Heart right ventricle (tissue), 16 donors: ENCODE results near the gene ZNF780A. TPM values are rescaled to one million over a fixed set of nuclear protein-coding genes. Genes with fewer than 3 reads are reported as not detected.

ENCODE experiments used
- ATAC-seq, 8 donors: fragments of 200-7000 bp; cut with Tn5 transposase; one replicate each; pipeline ENCODE4 v1.9.1; 2020; ENCODE audit warnings: mild to moderate bottlenecking in 8 of 8, moderate library complexity in 8 of 8, moderate number of reproducible peaks in 1 of 8
- DNase-seq, 2 donors: peaks; one replicate each; pipeline ENCODE4 v3.0.0-alpha.2; 2020
- H3K27ac ChIP-seq, 10 donors: fragments of 200-600 bp; sonication (generic) in 2 of 10; one replicate each; pipeline versions ENCODE4 v1.5.0 to v1.8.0; 2020 to 2022; ENCODE audit warnings: mild to moderate bottlenecking in 3 of 10
- H3K27me3 ChIP-seq, 7 donors: fragments of 200-600 bp; one replicate each; pipeline ENCODE4 v1.8.0; 2021 to 2022; ENCODE audit warnings: mild to moderate bottlenecking in 2 of 7
- H3K36me3 ChIP-seq, 9 donors: fragments of 200-600 bp; sonication (generic) in 1 of 9; one replicate each; pipeline versions ENCODE4 v1.5.0 to v1.8.0; 2020 to 2022; ENCODE audit warnings: mild to moderate bottlenecking in 2 of 9
- H3K4me1 ChIP-seq, 9 donors: fragments of 200-600 bp; sonication (generic) in 1 of 9; one replicate each; pipeline versions ENCODE4 v1.5.0 to v1.8.0; 2020 to 2022; ENCODE audit warnings: mild to moderate bottlenecking in 4 of 9
- H3K4me3 ChIP-seq, 10 donors: fragments of 200-600 bp; sonication (generic) in 2 of 10; one replicate each; pipeline versions ENCODE4 v1.5.0 to v1.8.0; 2020 to 2022; ENCODE audit warnings: mild to moderate bottlenecking in 7 of 10, moderate library complexity in 2 of 10
- H3K9me3 ChIP-seq, 11 donors: fragments of 200-600 bp in 10 of 11; sonication (generic) in 2 of 11; one replicate each; pipeline versions ENCODE4 v1.5.0 to v1.8.0; 2013 to 2022; ENCODE audit warnings: mild to moderate bottlenecking in 2 of 11, control low read depth in 1 of 11, moderate library complexity in 1 of 11
- WGBS, 2 donors: extraction: QIAGEN DNeasy Blood & Tissue Kit; methylation state at CpG; one replicate each; pipeline ENCODE4 v1.1.7; 2013; ENCODE audit warnings: inconsistent platforms in 1 of 2; 5-methylcytosine and 5-hydroxymethylcytosine counted together
- intact Hi-C, 10 donors: fragments of 100-400 bp; cut with DNase I; formaldehyde crosslinking; loops; one replicate each; pipeline versions ENCODE4 v1.11.1 to v1.14.2; 2022
- polyA plus RNA-seq, 2 donors: library from polyadenylated mRNA; stranded (reverse); fragments of 200-250 nt; gene quantifications; one replicate each; pipeline ENCODE4 v1.2.3, GENCODE V29; 2013
- total RNA-seq, 10 donors: library from RNA; stranded (reverse); fragmentation: NEBNext Ultra II Directional in 3 of 10; extraction: Animal tissue kit (Norgen Biotek cat#: 25700) in 3 of 10; gene quantifications; one replicate each; pipeline versions ENCODE4 v1.2.1 to v1.2.4, GENCODE V29; 2021 to 2023
- TF ChIP-seq, protein P1 (sequence below), 9 donors: fragments of 200-600 bp; sonication (generic) in 2 of 9; IDR thresholded peaks; one replicate each; pipeline versions ENCODE4 v1.5.0 to v1.8.0; 2021 to 2022; ENCODE audit warnings: antibody characterized with exemption in 9 of 9, mild to moderate bottlenecking in 5 of 9, moderate library complexity in 1 of 9
- donor health status: Arrhythmogenic right ventricular cardiomyopathy.
- donor health status: ischemic (EF 13 %, LVEDD 7.1; RV severe dilation, severe dysfunction).
- donor health status: healthy with polysubstance abuse.
- donor health status: DM: no; HTN: yes; CAD: no.
- donor health status: DM: no; HTN: no; CAD: no.
- donor health status: ischemic (EF 25% LVEDD 6.9; RV normal size, moderate dysfunction).
- donor health status: ischemic (EF 25% LVEDD 5.7; RV mildly dilated, moderate dysfunction).
- donor health status: healthy.
- donor health status: DM: yes; HTN: yes; CAD: no.
- donor health status: Ischemic cardiomyopathy.
- donor health status: ischemic (EF 35%, LVEDD 5.7; RV mildly dilated, moderate dysfunction).
- donor health status: nonischemic (EF 11% LVEDD 7.7; RV severe dilation, severe dysfunction).
- donor health status: DM: yes; HTN: yes; CAD: no.
- donor health status: PGD.
- donor health status: ischemic (EF 29% LVEDD 5.4; RV normal size, mild dysfunction).
- donor health status: nonischemic (EF 23%, LVEDD 6.1; RV moderate dilation, normal function).

The ZNF780A gene
- total and polyA plus RNA-seq, 12 donors = 5.5 to 19.4 (median 11.8) TPM

DNA sequence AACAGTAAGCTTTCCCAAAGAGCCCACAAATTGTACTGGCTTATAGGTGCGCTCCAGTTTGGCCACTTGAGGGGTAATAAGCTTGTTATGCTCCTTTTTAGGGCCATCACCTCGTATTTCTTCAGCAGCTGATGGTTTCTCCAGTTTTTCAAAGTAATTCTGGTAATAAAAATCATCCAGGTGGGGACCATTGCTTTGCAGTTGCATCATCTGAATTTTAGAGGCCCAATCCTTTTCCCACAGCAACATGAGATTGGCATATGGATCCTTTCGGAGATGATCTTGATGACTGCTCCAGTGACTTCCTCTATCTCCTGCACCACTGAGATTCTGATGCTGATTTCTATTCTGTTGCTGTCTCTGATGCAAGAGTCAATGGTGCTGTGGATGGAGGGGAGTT is 66.8 kb downstream of the ZNF780A start:
- no peak overlapping the region for H3K4me3 ChIP-seq
- H3K9me3 ChIP-seq = peaks cover 2 to 100% (median 68%) of the 10 kb centered on the region in 11 donors
- H3K27ac ChIP-seq = no peak overlapping the region
- no peaks in the 10 kb centered on the region for H3K4me1 ChIP-seq
- TF ChIP-seq, protein P1, sequence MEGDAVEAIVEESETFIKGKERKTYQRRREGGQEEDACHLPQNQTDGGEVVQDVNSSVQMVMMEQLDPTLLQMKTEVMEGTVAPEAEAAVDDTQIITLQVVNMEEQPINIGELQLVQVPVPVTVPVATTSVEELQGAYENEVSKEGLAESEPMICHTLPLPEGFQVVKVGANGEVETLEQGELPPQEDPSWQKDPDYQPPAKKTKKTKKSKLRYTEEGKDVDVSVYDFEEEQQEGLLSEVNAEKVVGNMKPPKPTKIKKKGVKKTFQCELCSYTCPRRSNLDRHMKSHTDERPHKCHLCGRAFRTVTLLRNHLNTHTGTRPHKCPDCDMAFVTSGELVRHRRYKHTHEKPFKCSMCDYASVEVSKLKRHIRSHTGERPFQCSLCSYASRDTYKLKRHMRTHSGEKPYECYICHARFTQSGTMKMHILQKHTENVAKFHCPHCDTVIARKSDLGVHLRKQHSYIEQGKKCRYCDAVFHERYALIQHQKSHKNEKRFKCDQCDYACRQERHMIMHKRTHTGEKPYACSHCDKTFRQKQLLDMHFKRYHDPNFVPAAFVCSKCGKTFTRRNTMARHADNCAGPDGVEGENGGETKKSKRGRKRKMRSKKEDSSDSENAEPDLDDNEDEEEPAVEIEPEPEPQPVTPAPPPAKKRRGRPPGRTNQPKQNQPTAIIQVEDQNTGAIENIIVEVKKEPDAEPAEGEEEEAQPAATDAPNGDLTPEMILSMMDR (IDR thresholded peaks at IDR 0.05) = no peak
- intact Hi-C loops = no loop called here
- ATAC-seq (no peak), DNase-seq (no peak)
- peaks cover 0 to 17% (median 0%) of the 10 kb centered on the region in 9 donors for H3K36me3 ChIP-seq
- WGBS, 2 donors = 92% methylated on average over 3 of the region's 3 CpGs
- no peaks in the 10 kb centered on the region for H3K27me3 ChIP-seq

Other genes with a start within 250 kb of the ZNF780A start
- gene FBL, start 244.6 kb downstream of the ZNF780A start, total RNA-seq = 10 to 100 TPM; 52.7 to 95.4 (median 67.4) TPM
- gene FBL, start 244.6 kb downstream of the ZNF780A start, polyA plus RNA-seq = 100 to 1,000 TPM; 102 to 192 TPM
- 10 to 100 TPM in 2 of 10 donors, 1 to 10 TPM in 4, under 1 TPM in 4; 0.30 to 42.3 (median 1.9) TPM for gene FCGBP, start 156.3 kb downstream of the ZNF780A start, total RNA-seq
- 1 to 10 TPM in 1 of 2 donors, under 1 TPM in 1; 0.74 to 1.2 TPM for gene FCGBP, start 156.3 kb downstream of the ZNF780A start, polyA plus RNA-seq
- 10 to 100 TPM; 64.1 to 86.5 (median 78.1) TPM for gene PSMC4, start 119.8 kb downstream of the ZNF780A start, total RNA-seq
- gene PSMC4, start 119.8 kb downstream of the ZNF780A start, polyA plus RNA-seq = 100 to 1,000 TPM in 1 of 2 donors, 10 to 100 TPM in 1; 81.9 to 111 TPM
- 10 to 100 TPM in 5 of 10 donors, 1 to 10 TPM in 5; 5.7 to 13.5 (median 8.9) TPM for gene ZNF546, start 93.9 kb downstream of the ZNF780A start, total RNA-seq
- 1 to 10 TPM in 1 of 2 donors, under 1 TPM in 1; 0.72 to 4.8 TPM for gene ZNF546, start 93.9 kb downstream of the ZNF780A start, polyA plus RNA-seq
- 10 to 100 TPM; 20.6 to 29.7 (median 25.8) TPM for gene ZNF780B, start 34.7 kb downstream of the ZNF780A start, total RNA-seq
- 10 to 100 TPM in 1 of 2 donors, 1 to 10 TPM in 1; 3.1 to 18.1 TPM for gene ZNF780B, start 34.7 kb downstream of the ZNF780A start, polyA plus RNA-seq
- gene MAP3K10, start 100.5 kb upstream of the ZNF780A start, total RNA-seq = 10 to 100 TPM; 10.8 to 29.1 (median 15.8) TPM
- gene MAP3K10, start 100.5 kb upstream of the ZNF780A start, polyA plus RNA-seq = 10 to 100 TPM; 12.1 to 31.2 TPM
- gene TTC9B, start 127.4 kb upstream of the ZNF780A start, total RNA-seq = not detected
- not detected for gene TTC9B, start 127.4 kb upstream of the ZNF780A start, polyA plus RNA-seq
- not detected for gene CCNP, start 135.7 kb upstream of the ZNF780A start, total RNA-seq
- under 1 TPM; 0.04 to 0.15 TPM for gene CCNP, start 135.7 kb upstream of the ZNF780A start, polyA plus RNA-seq
- 100 to 1,000 TPM; 117 to 147 (median 127) TPM for gene AKT2, start 194.4 kb upstream of the ZNF780A start, total RNA-seq
- gene AKT2, start 194.4 kb upstream of the ZNF780A start, polyA plus RNA-seq = 10 to 100 TPM; 56.7 to 57.6 TPM